GM12873 (cell line): ENCODE data around the gene KCND2.
A peak's percentile ranks its signal among the peaks of the same experiment; 100 is the strongest.

Source experiments
- CTCF ChIP-seq: IDR thresholded peaks from 2 replicates; pipeline ENCODE4 v1.5.1; 2012; ENCODE audit warnings: low read depth, mild to moderate bottlenecking, moderate library complexity, low read length, control low read depth; ENCODE audit not compliant: insufficient read depth; ENCODE audit errors: missing control alignments

KCND2 gene

GRCh38 chr7:120725376-120726039, 452.5 kb downstream of the KCND2 start:
- peak; percentile 55 for TF ChIP-seq CTCF

- no peak for TF ChIP-seq CTCF
Measured at GRCh38 chr7:120729245-120729644, 456.3 kb downstream of the KCND2 start.

- no peak for TF ChIP-seq CTCF
Measured at GRCh38 chr7:120731271-120731670, 458.3 kb downstream of the KCND2 start.

- no peak for TF ChIP-seq CTCF
Measured at GRCh38 chr7:120732256-120732655, 459.3 kb downstream of the KCND2 start.

GRCh38 chr7:120733143-120733542, 460.2 kb downstream of the KCND2 start:
- no peak for TF ChIP-seq CTCF

- TF ChIP-seq CTCF: no peak
Measured at GRCh38 chr7:120733835-120734234, 460.9 kb downstream of the KCND2 start.

GRCh38 chr7:120735791-120736190, 462.8 kb downstream of the KCND2 start:
- TF ChIP-seq CTCF: no peak

- TF ChIP-seq CTCF: no peak
Measured at GRCh38 chr7:120738816-120739215, 465.8 kb downstream of the KCND2 start.
